Gastrocnemius medialis (tissue), 4 donors: ENCODE measurements around the gene ZNF438.

Source experiments
- CTCF ChIP-seq, 5 experiments: fragments of 450-650 bp in 3 of 5; fragments of 200-600 bp in 2 of 5; sonication (generic) in 2 of 5; IDR thresholded peaks in 4 of 5; conservative IDR thresholded peaks in 1 of 5; 1 replicate in 4 of 5; 2 replicates in 1 of 5; pipeline ENCODE4 v1.5.1; 2016 to 2019; ENCODE audit warnings: antibody characterized with exemption in 5 of 5, mild to moderate bottlenecking in 3 of 5, moderate library complexity in 3 of 5
- POLR2A ChIP-seq, 2 donors: fragments of 450-650 bp; IDR thresholded peaks; one replicate each; pipeline ENCODE4 v1.6.1; 2017; ENCODE audit warnings: antibody characterized with exemption in 2 of 2, mild to moderate bottlenecking in 2 of 2, moderate library complexity in 2 of 2

GRCh38 chr10:30882281-30882680 lies 149.4 kb downstream of the ZNF438 start:
- TF ChIP-seq CTCF (IDR thresholded peaks at IDR 0.05 in 4 of 5, conservative IDR thresholded peaks at IDR 0.05 in 1 of 5) (no peak), POLR2A (IDR thresholded peaks at IDR 0.05) (no peak)
